Brain microvascular endothelial cell (primary cell): Measurements from ENCODE around the gene GARRE1.
"Not testable (repeated sequence)": the region's sequence is repeated elsewhere in the genome, so short reads cannot be mapped to it uniquely, and the experiment has no call there.

ENCODE experiments used
- DNase-seq: peaks from one replicate; pipeline ENCODE4 v3.0.0-alpha.2; 2020
- H3K27ac ChIP-seq: fragments of 250-450 bp; sonication (Bioruptor Pico); 2 replicates; pipeline ENCODE4 v1.5.1; 2020; ENCODE audit warnings: mild to moderate bottlenecking, moderate library complexity
- H3K27me3 ChIP-seq: fragments of 250-450 bp; sonication (Bioruptor Pico); replicated peaks from 2 replicates; pipeline ENCODE4 v1.5.1; 2020; ENCODE audit warnings: mild to moderate bottlenecking
- H3K36me3 ChIP-seq: fragments of 250-450 bp; sonication (Bioruptor Pico); replicated peaks from 2 replicates; pipeline ENCODE4 v1.5.1; 2020; ENCODE audit warnings: mild to moderate bottlenecking
- H3K4me3 ChIP-seq: 2 replicates; pipeline ENCODE4 v1.5.1; 2011; ENCODE audit warnings: low read depth, mild to moderate bottlenecking, control low read depth, low read length, moderate library complexity
- CTCF ChIP-seq: IDR thresholded peaks from 2 replicates; pipeline ENCODE4 v1.5.1; 2011; ENCODE audit warnings: low read depth, mild to moderate bottlenecking, moderate library complexity, low read length, control low read depth, inconsistent platforms; ENCODE audit errors: missing control alignments
- in situ Hi-C: cut with HindIII; loops from 2 replicates; pipeline ENCODE4 v1.10.0; 2017; ENCODE audit warnings: low sequenced_read_pairs, low pct_ligation_motif_present

The GARRE1 gene

DNA sequence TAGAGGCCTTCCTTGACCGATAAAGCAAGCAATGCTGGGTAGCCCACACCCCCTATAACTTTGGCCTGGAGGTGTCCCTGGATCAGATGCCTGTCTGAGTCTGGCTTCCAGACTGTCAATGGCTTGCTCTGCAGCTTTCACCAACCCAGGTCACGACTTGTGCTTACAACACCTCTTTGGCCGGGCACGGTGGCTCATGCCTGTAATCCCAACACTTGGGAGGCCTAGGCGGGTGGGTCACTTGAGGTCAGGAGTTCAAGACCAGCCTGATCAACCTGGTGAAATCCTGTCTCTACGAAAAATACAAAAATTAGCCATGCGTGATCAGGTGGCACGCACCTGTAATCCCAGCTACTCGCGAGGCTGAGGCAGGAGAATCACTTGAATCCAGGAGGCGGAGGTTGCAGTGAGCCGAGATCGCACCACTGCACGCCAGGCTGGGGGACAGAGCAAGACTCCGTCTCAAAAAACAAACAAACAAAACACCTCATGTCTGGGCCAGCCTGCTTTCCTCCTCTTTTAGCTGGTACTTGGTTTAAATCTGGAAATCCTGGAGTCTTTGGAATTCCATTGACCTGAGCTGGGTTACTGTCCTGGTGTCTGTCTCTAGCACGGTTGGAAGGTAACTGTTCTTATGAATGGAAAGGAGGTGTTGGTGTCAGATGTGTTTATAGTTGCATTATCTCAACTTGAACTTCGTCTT lies 10.3 kb upstream of the GARRE1 start:
- DNase-seq, result no peak
- Histone ChIP-seq H3K27me3 (no peaks in the 10 kb centered on the region), H3K4me3 (no peak overlapping the region), H3K27ac (no peak overlapping the region), H3K36me3 (no peaks in the 10 kb centered on the region)
- in situ Hi-C loops, result no loop called here
- no peak for TF ChIP-seq CTCF

GRCh38 chr19:34244611-34245299 lies 9.6 kb upstream of the GARRE1 start:
- H3K27ac ChIP-seq, result no peak overlapping the region
- no peak for TF ChIP-seq CTCF
- in situ Hi-C loops, result no loop called here
- H3K4me3 ChIP-seq, result no peak overlapping the region
- no peak for DNase-seq
- H3K36me3 ChIP-seq, result no peaks in the 10 kb centered on the region
- H3K27me3 ChIP-seq, result no peaks in the 10 kb centered on the region

GRCh38 chr19:34246340-34246739 lies 8.0 kb upstream of the GARRE1 start:
- H3K4me3 ChIP-seq, result no peak overlapping the region
- in situ Hi-C loops, result no loop called here
- no peaks in the 10 kb centered on the region for H3K27me3 ChIP-seq
- DNase-seq, result no peak
- no peaks in the 10 kb centered on the region for H3K36me3 ChIP-seq
- no peak overlapping the region for H3K27ac ChIP-seq
- no peak for TF ChIP-seq CTCF

- Histone ChIP-seq H3K36me3 (no peaks in the 10 kb centered on the region), H3K27ac (no peak overlapping the region), H3K4me3 (no peak overlapping the region), H3K27me3 (no peaks in the 10 kb centered on the region)
- TF ChIP-seq CTCF, result no peak
- in situ Hi-C loops, result no loop called here
- no peak for DNase-seq
These were observed 5.4 kb upstream of the GARRE1 start for GRCh38 chr19:34248941-34249340.

DNA sequence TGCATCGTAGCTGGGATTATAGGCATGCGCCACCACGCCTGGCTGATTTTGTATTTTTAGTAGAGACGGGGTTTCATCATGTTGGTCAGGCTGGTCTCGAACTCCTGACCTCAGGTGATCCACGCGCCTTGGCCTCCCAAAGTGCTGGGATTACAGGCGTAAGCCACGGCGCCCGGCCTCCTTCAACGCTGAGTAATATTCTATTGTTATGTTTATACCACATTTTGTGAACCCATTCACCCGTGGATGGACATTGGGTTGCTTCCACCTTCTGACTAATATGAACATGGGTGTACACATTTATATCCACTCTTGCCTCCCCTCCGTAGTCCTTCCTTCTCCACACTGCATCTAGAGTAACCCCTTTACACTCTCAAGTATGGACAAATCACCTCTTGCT lies 1.2 kb upstream of the GARRE1 start:
- in situ Hi-C loops, H3K27me3 ChIP-seq, H3K4me3 ChIP-seq: not testable (repeated sequence)

DNA sequence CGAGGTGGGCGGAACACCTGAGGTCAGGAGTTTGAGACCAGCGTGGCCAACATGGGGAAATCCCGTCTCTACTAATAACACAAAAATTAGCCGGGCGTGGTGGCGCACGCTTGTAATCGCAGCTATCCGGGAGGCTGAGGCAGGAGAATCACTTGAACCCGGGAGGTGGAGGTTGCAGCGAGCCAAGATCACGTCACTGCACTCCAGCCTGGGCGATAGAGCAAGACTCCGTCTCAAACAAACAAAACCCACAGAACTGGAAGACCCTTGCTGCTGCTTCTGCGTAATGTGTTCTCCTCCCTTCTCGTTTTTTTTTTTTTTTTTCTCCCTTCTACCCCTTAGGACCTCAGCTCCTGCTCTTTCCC lies 691 bp upstream of the GARRE1 start:
- H3K27ac ChIP-seq, DNase-seq, H3K36me3 ChIP-seq, H3K27me3 ChIP-seq, in situ Hi-C loops: not testable (repeated sequence)
- H3K4me3 ChIP-seq, result peak overlapping the region; percentile 74

More for the DNA sequence above, 1.2 kb upstream of the GARRE1 start:
- H3K27ac ChIP-seq, H3K36me3 ChIP-seq, DNase-seq: not testable (repeated sequence)
